Body of pancreas (tissue), 4 donors: ENCODE measurements around the gene SCN5A.

Experiments
- POLR2A ChIP-seq, 3 donors: fragments of 450-650 bp; IDR thresholded peaks; one replicate each; pipeline ENCODE4 v1.6.1; 2016; ENCODE audit warnings: antibody characterized with exemption in 3 of 3, mild to moderate bottlenecking in 2 of 3
- TF ChIP-seq, protein P1 (sequence below), 7 experiments: fragments of 450-650 bp in 4 of 7; fragments of 200-600 bp in 3 of 7; sonication (generic) in 3 of 7; IDR thresholded peaks; one replicate each; pipeline ENCODE4 v1.5.1; 2016 to 2019; ENCODE audit warnings: antibody characterized with exemption in 7 of 7

DNA sequence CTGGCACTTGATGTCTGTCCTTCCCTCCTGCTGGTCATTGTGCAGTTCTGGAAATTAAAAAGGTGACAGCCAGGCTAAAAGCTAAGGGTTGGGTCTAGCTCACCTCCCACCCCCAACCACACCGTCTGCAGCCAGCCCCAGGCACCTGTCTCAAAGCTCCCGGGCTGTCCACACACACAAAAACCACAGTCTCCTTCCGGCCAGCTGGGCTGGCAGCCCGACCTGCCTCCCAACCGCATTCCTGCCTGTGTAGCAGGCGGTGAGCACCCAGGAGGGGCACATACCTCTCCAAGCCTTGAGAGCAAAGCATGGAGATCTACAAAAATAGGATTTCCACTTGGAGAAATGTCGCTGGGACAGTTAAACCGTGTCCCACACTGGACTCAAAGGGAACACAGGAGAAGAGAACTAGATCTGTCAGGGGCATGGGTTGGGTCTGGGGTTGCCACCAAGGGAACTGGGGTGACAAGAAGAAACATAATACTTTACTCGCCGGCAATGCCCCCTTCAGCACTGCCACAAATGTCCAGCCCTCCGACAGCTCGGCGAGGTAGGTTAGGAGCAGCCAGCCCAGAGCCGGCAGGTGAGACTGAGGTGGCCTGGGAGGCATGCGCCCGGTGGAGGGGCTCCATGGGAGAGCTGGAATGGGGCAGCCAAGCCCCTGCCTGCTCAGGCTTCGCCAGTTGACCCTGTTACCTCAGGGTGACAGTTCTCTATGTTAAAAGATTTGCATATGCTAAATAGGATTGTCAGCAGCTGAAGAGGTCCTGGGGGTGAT is 101.1 kb downstream of the SCN5A start:
- TF ChIP-seq, protein P1, sequence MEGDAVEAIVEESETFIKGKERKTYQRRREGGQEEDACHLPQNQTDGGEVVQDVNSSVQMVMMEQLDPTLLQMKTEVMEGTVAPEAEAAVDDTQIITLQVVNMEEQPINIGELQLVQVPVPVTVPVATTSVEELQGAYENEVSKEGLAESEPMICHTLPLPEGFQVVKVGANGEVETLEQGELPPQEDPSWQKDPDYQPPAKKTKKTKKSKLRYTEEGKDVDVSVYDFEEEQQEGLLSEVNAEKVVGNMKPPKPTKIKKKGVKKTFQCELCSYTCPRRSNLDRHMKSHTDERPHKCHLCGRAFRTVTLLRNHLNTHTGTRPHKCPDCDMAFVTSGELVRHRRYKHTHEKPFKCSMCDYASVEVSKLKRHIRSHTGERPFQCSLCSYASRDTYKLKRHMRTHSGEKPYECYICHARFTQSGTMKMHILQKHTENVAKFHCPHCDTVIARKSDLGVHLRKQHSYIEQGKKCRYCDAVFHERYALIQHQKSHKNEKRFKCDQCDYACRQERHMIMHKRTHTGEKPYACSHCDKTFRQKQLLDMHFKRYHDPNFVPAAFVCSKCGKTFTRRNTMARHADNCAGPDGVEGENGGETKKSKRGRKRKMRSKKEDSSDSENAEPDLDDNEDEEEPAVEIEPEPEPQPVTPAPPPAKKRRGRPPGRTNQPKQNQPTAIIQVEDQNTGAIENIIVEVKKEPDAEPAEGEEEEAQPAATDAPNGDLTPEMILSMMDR (IDR thresholded peaks at IDR 0.05) = no peak
- no peak for TF ChIP-seq POLR2A (IDR thresholded peaks at IDR 0.05)
